ENCODE data around the gene PCDH9.

GRCh38 chr13:66565279-66565678, 664.9 kb downstream of the PCDH9 start:
- TF ChIP-seq, protein P1, sequence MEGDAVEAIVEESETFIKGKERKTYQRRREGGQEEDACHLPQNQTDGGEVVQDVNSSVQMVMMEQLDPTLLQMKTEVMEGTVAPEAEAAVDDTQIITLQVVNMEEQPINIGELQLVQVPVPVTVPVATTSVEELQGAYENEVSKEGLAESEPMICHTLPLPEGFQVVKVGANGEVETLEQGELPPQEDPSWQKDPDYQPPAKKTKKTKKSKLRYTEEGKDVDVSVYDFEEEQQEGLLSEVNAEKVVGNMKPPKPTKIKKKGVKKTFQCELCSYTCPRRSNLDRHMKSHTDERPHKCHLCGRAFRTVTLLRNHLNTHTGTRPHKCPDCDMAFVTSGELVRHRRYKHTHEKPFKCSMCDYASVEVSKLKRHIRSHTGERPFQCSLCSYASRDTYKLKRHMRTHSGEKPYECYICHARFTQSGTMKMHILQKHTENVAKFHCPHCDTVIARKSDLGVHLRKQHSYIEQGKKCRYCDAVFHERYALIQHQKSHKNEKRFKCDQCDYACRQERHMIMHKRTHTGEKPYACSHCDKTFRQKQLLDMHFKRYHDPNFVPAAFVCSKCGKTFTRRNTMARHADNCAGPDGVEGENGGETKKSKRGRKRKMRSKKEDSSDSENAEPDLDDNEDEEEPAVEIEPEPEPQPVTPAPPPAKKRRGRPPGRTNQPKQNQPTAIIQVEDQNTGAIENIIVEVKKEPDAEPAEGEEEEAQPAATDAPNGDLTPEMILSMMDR (IDR thresholded peaks at IDR 0.05; ENCODE audit: low read depth, low read length) = no peak
- no peak for TF ChIP-seq EZH2phosphoT487 (IDR thresholded peaks at IDR 0.05; ENCODE audit: low read depth)

All from OCI-LY3 (cell line).